ENCODE measurements around the gene UBE3B.

DNA sequence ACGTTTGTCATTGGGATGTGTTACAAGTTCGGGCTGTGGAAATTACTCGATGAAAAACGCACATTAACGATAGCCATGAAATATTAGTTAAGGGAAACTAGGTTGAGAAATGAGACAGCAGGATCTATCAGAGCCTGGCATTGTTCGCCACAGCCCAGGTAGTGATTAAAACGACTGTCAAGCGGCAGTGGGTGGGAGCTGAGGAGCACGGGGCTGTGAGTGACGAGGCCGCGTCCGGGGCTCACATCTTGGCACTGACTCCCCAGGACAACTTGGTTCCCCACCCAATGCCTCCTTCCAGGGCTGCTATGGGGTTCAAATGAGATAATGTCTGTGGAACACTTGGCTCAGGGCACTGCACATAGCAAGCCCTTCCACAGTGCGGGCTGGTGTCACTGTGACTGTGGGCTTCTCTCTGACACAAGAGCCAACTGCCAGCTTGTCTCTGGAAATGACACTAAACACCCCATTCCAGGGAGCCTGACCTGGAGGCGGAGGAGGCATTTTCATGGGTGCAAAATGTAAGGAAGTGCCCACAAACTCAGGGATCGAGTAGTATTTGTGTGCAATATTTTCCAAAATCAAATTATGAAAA lies 76.6 kb downstream of the UBE3B start:
- TF ChIP-seq, protein P1, sequence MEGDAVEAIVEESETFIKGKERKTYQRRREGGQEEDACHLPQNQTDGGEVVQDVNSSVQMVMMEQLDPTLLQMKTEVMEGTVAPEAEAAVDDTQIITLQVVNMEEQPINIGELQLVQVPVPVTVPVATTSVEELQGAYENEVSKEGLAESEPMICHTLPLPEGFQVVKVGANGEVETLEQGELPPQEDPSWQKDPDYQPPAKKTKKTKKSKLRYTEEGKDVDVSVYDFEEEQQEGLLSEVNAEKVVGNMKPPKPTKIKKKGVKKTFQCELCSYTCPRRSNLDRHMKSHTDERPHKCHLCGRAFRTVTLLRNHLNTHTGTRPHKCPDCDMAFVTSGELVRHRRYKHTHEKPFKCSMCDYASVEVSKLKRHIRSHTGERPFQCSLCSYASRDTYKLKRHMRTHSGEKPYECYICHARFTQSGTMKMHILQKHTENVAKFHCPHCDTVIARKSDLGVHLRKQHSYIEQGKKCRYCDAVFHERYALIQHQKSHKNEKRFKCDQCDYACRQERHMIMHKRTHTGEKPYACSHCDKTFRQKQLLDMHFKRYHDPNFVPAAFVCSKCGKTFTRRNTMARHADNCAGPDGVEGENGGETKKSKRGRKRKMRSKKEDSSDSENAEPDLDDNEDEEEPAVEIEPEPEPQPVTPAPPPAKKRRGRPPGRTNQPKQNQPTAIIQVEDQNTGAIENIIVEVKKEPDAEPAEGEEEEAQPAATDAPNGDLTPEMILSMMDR (optimal IDR thresholded peaks at IDR 0.05 in 1 of 3, IDR thresholded peaks at IDR 0.05 in 1 of 3, conservative IDR thresholded peaks at IDR 0.05 in 1 of 3; ENCODE audit: extremely low read depth in 1 of 3, insufficient read depth in 2 of 3, low read length in 3 of 3) = no peak
- TF ChIP-seq EZH2 (IDR thresholded peaks at IDR 0.05; ENCODE audit: low read length) = no peak
